Activated CD4-positive, alpha-beta T cell treated with anti-CD3 and anti-CD28 coated beads for 24 hours (primary cell): ENCODE results near the gene CDC42BPB.
A peak's percentile ranks its signal among the peaks of the same experiment; 100 is the strongest.

Experiments
- DNase-seq, 2 donors: peaks; one replicate each; pipeline ENCODE4 v3.0.0-alpha.2; 2020; ENCODE audit warnings: low read depth in 2 of 2

CDC42BPB gene

GRCh38 chr14:103095210-103095778 is 37.9 kb upstream of the CDC42BPB start:
- no peak for DNase-seq

- no peak for DNase-seq
Measured at GRCh38 chr14:103094406-103095209, 37.3 kb upstream of the CDC42BPB start, which contains the start of gene EXOC3L4. Gene EXOC3L4, plus strand, starts transcription at chr14:103094725. Its CDS starts 5,495 bp downstream, at chr14:103100220.

- no peak for DNase-seq
Measured at GRCh38 chr14:103093856-103094405, 36.6 kb upstream of the CDC42BPB start.

- no peak for DNase-seq
Measured at GRCh38 chr14:103091883-103092222, 34.5 kb upstream of the CDC42BPB start.

- DNase-seq = peak; percentile 60 to 61
Measured at GRCh38 chr14:103091041-103091882, 33.9 kb upstream of the CDC42BPB start.

GRCh38 chr14:103090481-103091020 is 33.2 kb upstream of the CDC42BPB start:
- DNase-seq = no peak

- no peak for DNase-seq
Measured at GRCh38 chr14:103089386-103090335, 32.3 kb upstream of the CDC42BPB start.

GRCh38 chr14:103088921-103089320 is 31.6 kb upstream of the CDC42BPB start:
- DNase-seq = no peak

- no peak for DNase-seq
Measured at GRCh38 chr14:103087343-103087835, 30.0 kb upstream of the CDC42BPB start.

- DNase-seq = no peak
Measured at GRCh38 chr14:103086771-103087342, 29.5 kb upstream of the CDC42BPB start.

- DNase-seq = no peak
Measured at GRCh38 chr14:103085106-103086091, 28.1 kb upstream of the CDC42BPB start.

- no peak for DNase-seq
Measured at GRCh38 chr14:103084021-103084919, 26.9 kb upstream of the CDC42BPB start, which contains the start of gene LBHD2. Gene LBHD2, plus strand, starts transcription at chr14:103084210. Its CDS starts 1,803 bp downstream, at chr14:103086013.

GRCh38 chr14:103081951-103082350 is 24.6 kb upstream of the CDC42BPB start:
- DNase-seq = no peak

GRCh38 chr14:103078860-103079587 is 21.7 kb upstream of the CDC42BPB start:
- no peak for DNase-seq

GRCh38 chr14:103078420-103078749 is 21.0 kb upstream of the CDC42BPB start:
- DNase-seq = peak; percentile 56 to 64

GRCh38 chr14:103074729-103075367 is 17.5 kb upstream of the CDC42BPB start:
- DNase-seq = no peak
